ENCODE measurements around the gene CDAN1. TPM values are rescaled to one million over a fixed set of nuclear protein-coding genes. Genes with fewer than 3 reads are reported as not detected.

Gene CDAN1
- total and polyA plus RNA-seq, 2 of the 8 experiments (the other 6 are each of a cell fraction or from before 2014, with no cell fraction given) = 4.5 to 18.6 TPM

- no peak for FAIRE-seq
- H2BK20ac ChIP-seq (ENCODE audit: low read length) = no peak overlapping the region
- no peak for TF ChIP-seq CBX5 (IDR thresholded peaks at IDR 0.05; ENCODE audit: low read depth, low read length)
- TF ChIP-seq CEBPB (IDR thresholded peaks at IDR 0.05; ENCODE audit: low read depth, low read length) = no peak
- TF ChIP-seq NANOG (IDR thresholded peaks at IDR 0.05; ENCODE audit: insufficient read depth, low read depth, low read length, poor library complexity, severe bottlenecking) = no peak
- no peak for TF ChIP-seq HDAC6 (IDR thresholded peaks at IDR 0.05; ENCODE audit: low read depth, low read length)
- TF ChIP-seq BRCA1 (IDR thresholded peaks at IDR 0.05; ENCODE audit: low read depth, low read length) = no peak
- no peak for TF ChIP-seq POLR2A (IDR thresholded peaks at IDR 0.05; ENCODE audit: control extremely low read depth in 1 of 2, low read depth in 2 of 2, low read length in 2 of 2)
- no peak for TF ChIP-seq ASH2L (IDR thresholded peaks at IDR 0.05; ENCODE audit: low read length)
- TF ChIP-seq SIRT6 (IDR thresholded peaks at IDR 0.05; ENCODE audit: low read length) = no peak
- TF ChIP-seq BCL11A (IDR thresholded peaks at IDR 0.05; ENCODE audit: low read depth in 2 of 2, low read length in 2 of 2) = no peak
- TF ChIP-seq USF2 (IDR thresholded peaks at IDR 0.05; ENCODE audit: low read length) = no peak
- no peak for TF ChIP-seq TAF1 (IDR thresholded peaks at IDR 0.05; ENCODE audit: low read depth, low read length)
- no peak for TF ChIP-seq JUN (IDR thresholded peaks at IDR 0.05; ENCODE audit: low read depth, low read length)
- no peak for TF ChIP-seq SP2 (IDR thresholded peaks at IDR 0.05; ENCODE audit: low read length)
- no peak for TF ChIP-seq ZNF274 (IDR thresholded peaks at IDR 0.05; ENCODE audit: borderline replicate concordance, extremely low read depth, low read length)
These were observed 3.9 kb downstream of the CDAN1 start for GRCh38 chr15:42733027-42733426.

More at GRCh38 chr15:42733027-42733426, 3.9 kb downstream of the CDAN1 start:
- Histone ChIP-seq H3K23ac (ENCODE audit: insufficient read length) (no peak overlapping the region), H3K4me3 (ENCODE audit: extremely low read depth in 1 of 4, insufficient read depth in 2 of 4, low read depth in 3 of 4, low read length in 4 of 4) (no peak overlapping the region), H2AFZ (ENCODE audit: low read length) (no peak overlapping the region), H2AK5ac (ENCODE audit: low read depth, low read length) (no peak overlapping the region), H3K9ac (replicated peaks in 1 of 4; ENCODE audit: extremely low read depth in 1 of 4, low read depth in 3 of 4, low read length in 3 of 4) (no peak overlapping the region), H3K79me1 (ENCODE audit: low read depth, low read length) (no peaks in the 10 kb centered on the region; the same call in 1 of the 2 replicates), H4K20me1 (replicated peaks in 1 of 2; ENCODE audit: control insufficient read depth in 1 of 2, insufficient read depth in 2 of 2, low read length in 2 of 2) (peaks cover 10 to 11% of the 10 kb centered on the region in 2 experiments), H4K5ac (ENCODE audit: insufficient read length, low read depth, low read length) (no peak overlapping the region), H2BK15ac (ENCODE audit: low read length) (no peak overlapping the region), H3K14ac (ENCODE audit: insufficient read length) (no peak overlapping the region), H3K23me2 (ENCODE audit: low read depth, low read length) (peaks cover 7% of the 10 kb centered on the region; the same call in 1 of the 2 replicates), H3K27ac (ENCODE audit: low read depth, low read length) (no peak overlapping the region), H4K91ac (replicated peaks; ENCODE audit: insufficient read length, low read length) (no peak overlapping the region), H3K56ac (replicated peaks; ENCODE audit: insufficient read length, low read depth, low read length) (no peak overlapping the region), H3K18ac (ENCODE audit: extremely low read depth, low read length) (no peak overlapping the region), H3K4ac (replicated peaks; ENCODE audit: insufficient read length, low read depth, low read length) (no peak overlapping the region), H3K79me2 (ENCODE audit: control insufficient read depth in 1 of 2, insufficient read depth in 2 of 2, low read length in 2 of 2) (no peaks in the 10 kb centered on the region), H3K36me3 (ENCODE audit: control insufficient read depth in 2 of 4, insufficient read depth in 4 of 4, low read length in 3 of 4) (peaks cover 6 to 37% (median 7%) of the 10 kb centered on the region in 4 experiments; a peak in 7 of 8 replicates), H2BK12ac (ENCODE audit: low read depth, low read length) (no peak overlapping the region), H3K4me1 (replicated peaks in 1 of 4; ENCODE audit: control insufficient read depth in 3 of 4, insufficient read depth in 4 of 4, low read length in 3 of 4) (peaks cover 0 to 16% (median 9%) of the 10 kb centered on the region in 4 experiments; a peak in 6 of 7 replicates), H3K27me3 (replicated peaks in 1 of 4; ENCODE audit: control insufficient read depth in 3 of 4, extremely low read depth in 1 of 4, insufficient read depth in 3 of 4, low read length in 3 of 4) (peaks cover 0 to 3% (median 1%) of the 10 kb centered on the region in 4 experiments; a peak in 2 of 7 replicates), H3K9me3 (ENCODE audit: insufficient read depth in 2 of 2, low read depth in 1 of 2, low read length in 1 of 2) (no peaks in the 10 kb centered on the region), H2BK120ac (replicated peaks; ENCODE audit: low read depth, low read length) (no peak overlapping the region), H2BK5ac (ENCODE audit: low read depth, low read length) (no peak overlapping the region), H4K8ac (ENCODE audit: extremely low read depth, insufficient read depth, low read length) (no peak overlapping the region), H3K4me2 (ENCODE audit: insufficient read depth in 1 of 2, low read depth in 2 of 2, low read length in 2 of 2) (no peak overlapping the region)
- 83% methylated on average over 11 of the region's 11 CpGs; no CpG with 5 or more reads in 1 of the 2 experiments for WGBS, 2 experiments (ENCODE audit: extremely low coverage in 1 of 2, insufficient coverage in 1 of 2, insufficient read length in 1 of 2, insufficient replicate concordance in 2 of 2, low coverage in 1 of 2, low lambda C conversion rate in 2 of 2, missing lambda C conversion rate in 1 of 2)
- no peak for DNase-seq (ENCODE audit: low read depth in 1 of 2, low spot score in 2 of 2)
- ChIA-PET POLR2A (ENCODE audit: partially characterized antibody) (interaction anchor here (7.1 kb wide), 1 partner anchor 12 kb away, joined by 27 read pairs; no protein-coding TSS in a partner anchor), CTCF (ENCODE audit: partially characterized antibody) (interaction anchor here (0.6 to 2.1 kb wide), 4 partner anchors 10 to 342 kb away, joined by 3 to 6 read pairs (median 4); no protein-coding TSS in a partner anchor)
